ENCODE measurements around the gene INPP5K. TPM values are rescaled to one million over a fixed set of nuclear protein-coding genes. Genes with fewer than 3 reads are reported as not detected.

INPP5K gene
- total RNA-seq, 1 experiment from 2014 or later, result 47.0 TPM

- no peak for DNase-seq (ENCODE audit: low spot score)
These were observed 30.7 kb downstream of the INPP5K start for GRCh38 chr17:1485423-1486376.

- peak; percentile 52 for DNase-seq (ENCODE audit: low spot score)
These were observed 31.6 kb downstream of the INPP5K start for GRCh38 chr17:1484676-1485422.

GRCh38 chr17:1484060-1484535 is 32.3 kb downstream of the INPP5K start:
- DNase-seq (ENCODE audit: low spot score), result no peak

- DNase-seq (ENCODE audit: low spot score), result no peak
These were observed 33.7 kb downstream of the INPP5K start for GRCh38 chr17:1482680-1483079.

GRCh38 chr17:1481736-1482135 is 34.7 kb downstream of the INPP5K start:
- DNase-seq (ENCODE audit: low spot score), result no peak

GRCh38 chr17:1480747-1481465 is 35.5 kb downstream of the INPP5K start:
- DNase-seq (ENCODE audit: low spot score), result no peak

GRCh38 chr17:1478418-1478817 is 38.0 kb downstream of the INPP5K start:
- no peak for DNase-seq (ENCODE audit: low spot score)

GRCh38 chr17:1475321-1475854 is 41.0 kb downstream of the INPP5K start:
- no peak for DNase-seq (ENCODE audit: low spot score)

- DNase-seq (ENCODE audit: low spot score), result no peak
These were observed 41.8 kb downstream of the INPP5K start for GRCh38 chr17:1474402-1475189.

- DNase-seq (ENCODE audit: low spot score), result no peak
These were observed 42.6 kb downstream of the INPP5K start for GRCh38 chr17:1473841-1474240.

- DNase-seq (ENCODE audit: low spot score), result no peak
These were observed 43.2 kb downstream of the INPP5K start for GRCh38 chr17:1473170-1473569.

GRCh38 chr17:1471911-1472821 is 44.2 kb downstream of the INPP5K start:
- no peak for DNase-seq (ENCODE audit: low spot score)

GRCh38 chr17:1471490-1471889 is 44.9 kb downstream of the INPP5K start:
- no peak for DNase-seq (ENCODE audit: low spot score)

- DNase-seq (ENCODE audit: low spot score), result no peak
These were observed 45.5 kb downstream of the INPP5K start for GRCh38 chr17:1470755-1471462.

- no peak for DNase-seq (ENCODE audit: low spot score)
These were observed 46.2 kb downstream of the INPP5K start for GRCh38 chr17:1470071-1470754.

- no peak for DNase-seq (ENCODE audit: low spot score)
These were observed 47.1 kb downstream of the INPP5K start for GRCh38 chr17:1469231-1469852.

- DNase-seq (ENCODE audit: low spot score), result no peak
These were observed 48.4 kb downstream of the INPP5K start for GRCh38 chr17:1467898-1468492.

GRCh38 chr17:1467258-1467657 is 49.2 kb downstream of the INPP5K start:
- DNase-seq (ENCODE audit: low spot score), result no peak
